ENCODE results near the gene TNFAIP6.
"Not testable (repeated sequence)": the region's sequence is repeated elsewhere in the genome, so short reads cannot be mapped to it uniquely, and the experiment has no call there.

The TNFAIP6 gene

DNA sequence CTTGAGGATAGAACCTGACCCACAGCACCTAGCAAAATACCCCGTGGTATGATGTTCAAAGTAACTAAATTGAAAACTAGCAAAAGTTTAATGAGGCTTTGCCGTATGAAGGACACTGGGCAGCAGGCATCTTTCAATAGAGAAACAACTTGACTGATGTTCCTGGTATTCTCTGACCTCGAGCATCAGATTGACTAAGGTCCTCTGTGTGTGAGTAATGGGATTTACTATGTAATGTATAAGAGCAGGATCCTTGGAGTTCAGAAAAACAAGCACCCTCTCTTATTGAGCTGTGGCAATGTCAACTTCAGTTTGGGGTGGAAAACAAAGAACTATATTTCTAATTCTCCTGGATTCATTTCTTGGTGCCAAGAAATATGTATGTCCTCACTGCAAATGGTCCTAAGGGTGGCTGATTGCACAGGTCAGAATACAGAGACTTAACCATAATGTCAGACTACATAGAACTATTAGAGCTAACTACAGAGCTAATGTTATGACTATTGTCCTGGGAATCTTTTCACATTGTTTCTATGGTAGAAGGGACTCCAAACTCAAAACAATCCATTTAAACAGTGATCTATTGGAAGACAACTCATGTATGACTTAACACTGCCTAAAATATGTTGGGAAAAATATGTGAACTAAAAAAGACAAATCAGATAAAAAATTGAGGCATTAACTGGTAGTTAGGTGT lies 4.4 kb downstream of the TNFAIP6 start:
- DNase-seq, result no peak

DNA sequence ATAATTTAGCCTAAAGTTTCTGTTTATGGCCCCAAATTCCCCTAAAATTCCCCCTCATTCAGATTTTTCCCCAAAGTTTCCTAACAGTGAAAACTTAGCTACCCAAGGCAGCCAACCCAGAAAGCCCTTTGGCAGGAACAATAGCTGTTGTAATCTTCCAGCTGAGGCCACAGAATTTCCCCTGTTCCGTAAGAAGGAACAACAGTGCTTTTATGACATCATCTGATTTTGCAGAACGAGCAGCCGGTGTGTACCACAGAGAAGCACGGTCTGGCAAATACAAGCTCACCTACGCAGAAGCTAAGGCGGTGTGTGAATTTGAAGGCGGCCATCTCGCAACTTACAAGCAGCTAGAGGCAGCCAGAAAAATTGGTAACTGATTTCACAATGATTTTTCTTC lies 6.3 kb downstream of the TNFAIP6 start:
- no peak for DNase-seq

DNA sequence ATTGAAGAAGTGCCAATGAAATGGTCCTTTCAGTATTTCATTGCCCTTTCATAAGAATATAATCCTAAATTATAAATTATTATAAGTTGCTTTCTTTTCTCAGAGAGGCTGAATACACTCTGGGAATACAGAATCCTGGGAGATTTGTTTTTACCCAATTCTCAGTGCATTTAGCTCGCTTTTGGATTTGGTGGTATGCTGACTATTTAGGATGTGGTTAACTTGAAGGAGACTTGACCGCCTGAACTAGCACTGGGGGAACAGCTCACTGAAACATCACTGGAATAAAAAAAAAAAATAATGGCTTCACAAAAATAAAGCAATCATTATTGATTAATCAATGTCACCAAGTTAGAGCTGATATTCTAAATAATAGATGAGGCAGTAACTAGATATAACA lies 10.2 kb downstream of the TNFAIP6 start:
- no peak for DNase-seq

DNA sequence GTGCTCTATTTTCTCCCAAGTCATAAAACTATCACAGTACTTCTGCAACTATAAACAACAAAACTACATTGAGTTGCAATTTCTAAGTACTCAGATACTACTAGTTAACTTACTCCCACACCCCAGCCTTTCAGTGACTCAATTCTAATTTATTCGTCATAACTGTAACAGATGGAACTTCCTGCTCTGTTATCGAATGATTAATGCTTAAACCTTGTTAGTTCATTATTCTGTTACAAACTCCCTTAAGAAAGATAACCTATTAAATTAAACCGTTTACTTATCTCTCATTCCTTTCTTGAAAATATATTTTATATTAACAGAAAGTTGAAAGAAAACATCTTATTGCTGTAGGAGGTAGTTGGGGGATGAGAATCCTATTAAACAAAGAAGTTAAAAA lies 17.0 kb downstream of the TNFAIP6 start:
- DNase-seq, result no peak

GRCh38 chr2:151379169-151379568 lies 21.8 kb downstream of the TNFAIP6 start:
- DNase-seq, result no peak

- no peak for DNase-seq
Observed at GRCh38 chr2:151380580-151381235, 23.3 kb downstream of the TNFAIP6 start.

GRCh38 chr2:151381266-151381665 lies 23.9 kb downstream of the TNFAIP6 start:
- DNase-seq, result no peak

DNA sequence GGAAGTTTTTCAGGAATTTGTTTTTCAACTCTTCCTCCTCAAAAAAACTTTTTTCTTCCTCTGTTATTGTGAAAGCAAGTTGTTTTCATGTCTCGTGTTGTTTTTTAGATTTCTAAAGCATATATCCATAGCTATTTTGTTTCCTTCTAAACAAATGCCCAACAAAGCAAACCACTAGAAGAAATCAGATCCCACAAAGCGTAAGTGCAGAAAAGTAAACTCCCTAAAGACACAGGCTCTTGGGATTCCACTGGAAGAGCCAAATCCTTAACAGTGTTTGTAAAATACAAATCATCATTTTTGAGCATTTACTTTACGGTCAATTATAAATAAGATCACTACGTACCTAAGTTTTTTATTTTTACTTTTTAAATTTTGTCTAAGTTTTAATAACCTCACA lies 30.6 kb downstream of the TNFAIP6 start:
- DNase-seq, result no peak

DNA sequence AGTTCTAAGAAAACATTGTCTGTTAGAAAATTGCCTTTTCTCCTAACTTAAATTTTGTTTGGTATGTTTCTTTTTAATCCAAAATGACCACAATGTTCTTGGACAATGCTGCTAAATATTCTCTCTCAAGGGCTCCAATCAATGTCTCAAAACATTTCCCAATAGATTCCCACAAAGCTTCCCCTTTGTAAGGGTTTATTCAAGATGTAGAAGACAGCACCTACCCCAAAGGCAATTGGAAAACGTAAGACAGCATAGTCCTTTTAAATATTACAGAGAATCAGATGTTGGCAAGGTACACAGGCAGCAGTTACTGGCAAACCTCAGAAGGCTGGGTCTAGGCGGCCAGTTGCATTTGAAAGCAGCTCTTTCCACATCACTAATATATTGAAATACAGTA lies 34.0 kb downstream of the TNFAIP6 start:
- DNase-seq, result no peak

DNA sequence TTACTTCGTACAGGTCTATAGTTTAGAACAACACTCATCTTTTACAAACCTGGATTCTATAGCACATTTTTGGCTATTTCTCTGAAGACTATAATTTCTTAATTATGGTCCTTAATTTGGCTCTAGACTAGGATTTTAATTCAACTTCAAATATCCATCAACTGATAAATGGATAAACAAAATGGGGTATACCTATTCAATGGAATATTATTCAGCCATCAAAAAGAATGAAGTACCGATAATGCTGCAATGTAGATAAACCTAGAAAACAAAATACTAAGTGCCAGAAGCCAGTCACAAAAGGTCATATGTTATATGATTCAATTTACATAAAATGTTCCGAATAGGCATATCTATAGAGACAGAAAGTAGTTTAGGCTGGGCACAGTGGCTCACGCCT lies 37.1 kb downstream of the TNFAIP6 start:
- DNase-seq, result no peak

- no peak for DNase-seq
Observed at GRCh38 chr2:151395509-151396374, 38.4 kb downstream of the TNFAIP6 start.

DNA sequence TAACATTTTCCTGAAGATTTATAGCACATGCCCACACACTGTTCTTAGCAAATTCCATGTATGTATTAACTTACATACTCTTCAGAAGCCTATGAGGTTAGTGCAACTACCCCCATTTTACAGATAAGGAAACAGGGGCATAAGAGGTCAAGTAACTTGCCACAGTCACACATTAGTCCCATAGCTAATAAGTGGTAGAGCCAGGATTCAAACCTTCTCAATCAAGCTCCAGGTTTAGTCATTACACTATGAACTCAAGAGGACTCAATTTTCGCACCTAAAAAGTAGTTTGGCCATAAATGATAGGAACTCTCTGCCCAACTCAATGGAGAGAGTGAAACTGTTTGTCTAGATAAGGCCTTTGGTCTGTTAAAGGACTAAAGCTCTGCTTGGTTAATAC lies 42.6 kb downstream of the TNFAIP6 start:
- DNase-seq, result no peak

GRCh38 chr2:151401149-151401548 lies 43.8 kb downstream of the TNFAIP6 start:
- DNase-seq, result no peak

- DNase-seq, result no peak
Observed at GRCh38 chr2:151403914-151404313, 46.5 kb downstream of the TNFAIP6 start.

- DNase-seq, result no peak
Observed at GRCh38 chr2:151405376-151405775, 48.0 kb downstream of the TNFAIP6 start.

DNA sequence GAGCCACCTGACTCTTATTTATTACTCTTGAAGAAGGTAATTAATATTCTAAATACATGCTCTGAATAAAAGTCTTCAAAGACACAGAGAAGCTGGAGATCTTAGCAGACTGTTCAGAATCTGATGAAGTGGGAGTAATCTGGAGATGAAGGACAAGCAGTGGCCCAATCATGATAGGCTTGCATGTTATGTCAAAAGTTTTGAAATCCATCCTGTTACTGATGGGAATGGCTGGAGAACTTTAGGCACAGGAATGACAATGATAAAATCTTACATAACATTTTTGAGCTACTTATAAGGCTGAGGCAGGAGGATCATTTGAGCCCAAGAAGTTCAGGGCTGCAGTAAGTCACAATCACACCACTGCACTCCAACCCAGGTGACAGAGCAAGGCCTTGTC lies 49.9 kb downstream of the TNFAIP6 start:
- no peak for DNase-seq

GRCh38 chr2:151408788-151409600 lies 51.6 kb downstream of the TNFAIP6 start:
- DNase-seq, result no peak

DNA sequence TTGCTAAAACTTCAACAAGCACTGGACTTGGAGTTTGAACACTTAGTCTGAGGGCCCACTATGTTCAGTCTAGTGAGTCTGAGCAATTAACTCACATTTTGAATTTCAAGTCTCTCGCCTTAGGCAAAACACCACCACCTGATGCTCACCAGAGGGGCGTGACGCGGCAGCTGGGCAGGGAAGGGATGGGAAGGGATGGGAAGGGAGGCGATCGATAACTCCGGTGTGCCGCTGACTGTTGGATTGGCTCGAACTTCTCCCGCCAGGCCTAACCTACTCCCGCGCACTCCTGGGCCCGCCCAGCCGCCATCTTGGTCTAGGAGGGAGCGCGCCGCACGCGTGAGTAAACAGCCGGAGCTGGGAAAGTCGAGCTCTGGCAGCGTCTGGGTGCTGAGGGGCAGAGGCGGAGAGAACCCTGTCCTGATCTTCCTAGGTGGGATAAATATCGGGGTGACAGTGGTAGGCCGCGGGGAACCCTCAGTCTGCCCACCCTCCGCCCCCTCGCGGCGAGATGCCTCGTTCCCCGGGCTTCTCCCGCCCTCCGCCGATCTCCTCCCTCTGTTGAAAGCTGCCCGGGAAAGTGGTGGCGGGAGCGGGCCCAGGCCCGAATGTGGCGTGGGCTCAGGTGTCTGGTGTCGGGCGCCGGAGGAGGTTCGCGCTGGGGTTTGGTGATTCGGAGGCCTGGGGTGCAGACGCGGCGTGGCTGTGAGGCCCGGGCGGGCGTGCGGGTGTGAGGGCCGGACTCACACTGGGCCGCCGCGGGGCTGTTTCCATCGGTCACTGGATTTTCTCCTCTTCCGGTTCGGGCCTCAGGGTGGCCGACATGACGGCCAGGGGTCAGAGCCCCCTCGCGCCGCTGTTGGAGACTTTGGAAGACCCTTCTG lies 52.5 kb downstream of the TNFAIP6 start, which contains the start of gene RIF1:
Gene RIF1, plus strand, starts transcription at position 302 of the 884 bp plus-strand sequence. Its CDS starts 522 bp downstream, at position 824.
- peak; percentile 92 for DNase-seq

- DNase-seq, result peak; percentile 75
Observed at GRCh38 chr2:151410485-151410834, 53.1 kb downstream of the TNFAIP6 start.

DNA sequence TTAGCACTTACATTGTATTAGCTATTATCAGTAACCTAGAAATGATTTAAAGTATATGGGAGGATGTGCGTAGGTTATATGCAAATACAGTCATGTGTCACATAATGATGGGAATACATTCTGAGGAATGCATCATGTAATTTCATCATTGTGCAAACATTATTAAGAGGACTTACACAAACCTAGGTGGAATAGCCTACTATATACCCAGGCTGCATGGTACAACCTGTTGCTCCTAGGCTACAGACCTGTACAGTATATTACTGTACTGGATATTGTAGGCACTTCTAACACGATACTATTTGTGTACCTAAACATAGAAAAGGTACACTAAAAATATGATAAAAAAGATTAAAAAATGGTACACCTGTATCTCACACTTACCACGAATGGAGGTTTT lies 60.3 kb downstream of the TNFAIP6 start:
- DNase-seq, result no peak

DNA sequence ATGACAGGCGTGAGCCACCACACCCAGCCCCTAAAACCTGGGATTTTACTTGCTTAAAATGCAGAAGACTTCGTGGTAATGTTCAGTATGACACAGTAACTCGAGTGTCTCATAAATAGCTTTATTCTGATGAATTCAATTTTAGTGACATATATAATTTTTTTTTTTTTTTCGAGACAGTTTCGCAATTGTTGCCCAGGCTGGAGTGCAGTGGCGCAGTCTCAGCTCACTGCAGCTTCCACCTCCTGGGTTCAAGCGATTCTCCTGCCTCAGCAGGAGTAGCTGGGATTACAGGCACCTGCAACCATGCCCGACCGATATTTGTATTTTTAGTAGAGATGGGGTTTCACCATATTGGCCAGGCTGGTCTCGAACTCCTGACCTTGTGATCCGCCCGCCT lies 64.3 kb downstream of the TNFAIP6 start:
- not testable (repeated sequence) for DNase-seq

GRCh38 chr2:151422917-151423439 lies 65.6 kb downstream of the TNFAIP6 start:
- DNase-seq, result no peak

Measured in activated CD8-positive, alpha-beta memory T cell treated with anti-CD3 and anti-CD28 coated beads for 24 hours (primary cell).